ENCODE data around the gene SLC26A3. TPM values are rescaled to one million over a fixed set of nuclear protein-coding genes. Genes with fewer than 3 reads are reported as not detected.

Gene SLC26A3
- total and polyA plus RNA-seq, 10 of the 15 experiments (the other 5 are each of a cell fraction or from before 2014, with no cell fraction given): 0.46 TPM; not detected in 9

DNA sequence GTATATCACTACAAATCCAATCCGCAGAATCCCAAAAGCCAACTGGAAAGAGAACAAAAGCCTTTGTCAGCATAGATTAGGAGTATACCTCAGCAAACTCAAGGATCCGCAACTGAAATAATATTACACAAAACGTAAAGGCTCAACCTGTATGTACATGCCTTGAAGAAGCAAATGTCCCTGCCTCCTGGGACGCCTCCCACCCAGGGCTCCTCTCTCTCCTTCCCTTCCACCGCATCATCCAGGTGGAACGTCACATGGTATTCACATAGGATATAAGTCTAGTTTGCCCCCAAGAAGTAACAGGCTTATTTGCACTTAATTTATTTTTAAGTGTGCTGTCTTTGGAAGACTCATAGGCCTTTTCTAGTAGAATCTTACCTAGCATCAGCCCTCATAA is 13.4 kb downstream of the SLC26A3 start:
- FAIRE-seq (no peak), ATAC-seq (no peak), DNase-seq (ENCODE audit: low read depth, low spot score) (no peak)
- CTCF ChIA-PET: no interaction called here
- Histone ChIP-seq H2AFZ (ENCODE audit: control insufficient read depth, low read depth, low read length) (no peak overlapping the region), H3K4me1 (ENCODE audit: control insufficient read depth, insufficient read depth, low read length) (no peaks in the 10 kb centered on the region), H3K9me3 (replicated peaks; ENCODE audit: control insufficient read depth, insufficient read depth, low read length) (no peaks in the 10 kb centered on the region), H3K27me3 (replicated peaks in 1 of 2; ENCODE audit: control insufficient read depth in 2 of 2, insufficient read depth in 2 of 2, low read length in 1 of 2) (peaks cover 2 to 6% of the 10 kb centered on the region in 2 experiments; a peak in 1 of 4 replicates), H4K20me1 (ENCODE audit: control insufficient read depth, insufficient read depth) (no peaks in the 10 kb centered on the region), H3K9ac (ENCODE audit: control insufficient read depth, insufficient read depth, low read length) (no peak overlapping the region), H3K27ac (ENCODE audit: control insufficient read depth, insufficient read depth) (no peak overlapping the region), H3K4me3 (no peak overlapping the region), H3K4me2 (ENCODE audit: control insufficient read depth, insufficient read depth) (no peak overlapping the region), H3K79me2 (ENCODE audit: control insufficient read depth, insufficient read depth, low read length) (no peaks in the 10 kb centered on the region), H3K36me3 (ENCODE audit: control insufficient read depth in 2 of 2, insufficient read depth in 2 of 2, low read length in 1 of 2) (no peaks in the 10 kb centered on the region)
- in situ Hi-C loops (cut with MboI) (no loop called here), intact Hi-C loops (cut with micrococcal nuclease; ENCODE audit: unreplicated experiment) (no loop called here)
- SMC1A ChIA-PET (ENCODE audit: uncharacterized antibody, unreplicated experiment): no interaction called here
- RAD21 ChIA-PET (ENCODE audit: unreplicated experiment): no interaction called here
- POLR2A ChIA-PET: no interaction called here
- BruUV-seq (replicated peaks): no TSS peak
- 76% methylated on average over 6 of the region's 6 CpGs for WGBS (ENCODE audit: insufficient coverage, insufficient replicate concordance, low lambda C conversion rate, missing lambda C conversion rate)
- no peak for TF ChIP-seq CHD4 (IDR thresholded peaks at IDR 0.05)
- no peak for TF ChIP-seq STAT1 (conservative IDR thresholded peaks at IDR 0.05)
- TF ChIP-seq, protein P1, sequence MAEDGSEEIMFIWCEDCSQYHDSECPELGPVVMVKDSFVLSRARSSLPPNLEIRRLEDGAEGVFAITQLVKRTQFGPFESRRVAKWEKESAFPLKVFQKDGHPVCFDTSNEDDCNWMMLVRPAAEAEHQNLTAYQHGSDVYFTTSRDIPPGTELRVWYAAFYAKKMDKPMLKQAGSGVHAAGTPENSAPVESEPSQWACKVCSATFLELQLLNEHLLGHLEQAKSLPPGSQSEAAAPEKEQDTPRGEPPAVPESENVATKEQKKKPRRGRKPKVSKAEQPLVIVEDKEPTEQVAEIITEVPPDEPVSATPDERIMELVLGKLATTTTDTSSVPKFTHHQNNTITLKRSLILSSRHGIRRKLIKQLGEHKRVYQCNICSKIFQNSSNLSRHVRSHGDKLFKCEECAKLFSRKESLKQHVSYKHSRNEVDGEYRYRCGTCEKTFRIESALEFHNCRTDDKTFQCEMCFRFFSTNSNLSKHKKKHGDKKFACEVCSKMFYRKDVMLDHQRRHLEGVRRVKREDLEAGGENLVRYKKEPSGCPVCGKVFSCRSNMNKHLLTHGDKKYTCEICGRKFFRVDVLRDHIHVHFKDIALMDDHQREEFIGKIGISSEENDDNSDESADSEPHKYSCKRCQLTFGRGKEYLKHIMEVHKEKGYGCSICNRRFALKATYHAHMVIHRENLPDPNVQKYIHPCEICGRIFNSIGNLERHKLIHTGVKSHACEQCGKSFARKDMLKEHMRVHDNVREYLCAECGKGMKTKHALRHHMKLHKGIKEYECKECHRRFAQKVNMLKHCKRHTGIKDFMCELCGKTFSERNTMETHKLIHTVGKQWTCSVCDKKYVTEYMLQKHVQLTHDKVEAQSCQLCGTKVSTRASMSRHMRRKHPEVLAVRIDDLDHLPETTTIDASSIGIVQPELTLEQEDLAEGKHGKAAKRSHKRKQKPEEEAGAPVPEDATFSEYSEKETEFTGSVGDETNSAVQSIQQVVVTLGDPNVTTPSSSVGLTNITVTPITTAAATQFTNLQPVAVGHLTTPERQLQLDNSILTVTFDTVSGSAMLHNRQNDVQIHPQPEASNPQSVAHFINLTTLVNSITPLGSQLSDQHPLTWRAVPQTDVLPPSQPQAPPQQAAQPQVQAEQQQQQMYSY (CRISPR knock-in tag; IDR thresholded peaks at IDR 0.05): no peak
- TF ChIP-seq, protein P2, sequence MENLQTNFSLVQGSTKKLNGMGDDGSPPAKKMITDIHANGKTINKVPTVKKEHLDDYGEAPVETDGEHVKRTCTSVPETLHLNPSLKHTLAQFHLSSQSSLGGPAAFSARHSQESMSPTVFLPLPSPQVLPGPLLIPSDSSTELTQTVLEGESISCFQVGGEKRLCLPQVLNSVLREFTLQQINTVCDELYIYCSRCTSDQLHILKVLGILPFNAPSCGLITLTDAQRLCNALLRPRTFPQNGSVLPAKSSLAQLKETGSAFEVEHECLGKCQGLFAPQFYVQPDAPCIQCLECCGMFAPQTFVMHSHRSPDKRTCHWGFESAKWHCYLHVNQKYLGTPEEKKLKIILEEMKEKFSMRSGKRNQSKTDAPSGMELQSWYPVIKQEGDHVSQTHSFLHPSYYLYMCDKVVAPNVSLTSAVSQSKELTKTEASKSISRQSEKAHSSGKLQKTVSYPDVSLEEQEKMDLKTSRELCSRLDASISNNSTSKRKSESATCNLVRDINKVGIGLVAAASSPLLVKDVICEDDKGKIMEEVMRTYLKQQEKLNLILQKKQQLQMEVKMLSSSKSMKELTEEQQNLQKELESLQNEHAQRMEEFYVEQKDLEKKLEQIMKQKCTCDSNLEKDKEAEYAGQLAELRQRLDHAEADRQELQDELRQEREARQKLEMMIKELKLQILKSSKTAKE (IDR thresholded peaks at IDR 0.05; ENCODE audit: low read depth, poor library complexity, severe bottlenecking): no peak
- TF ChIP-seq, protein P3, sequence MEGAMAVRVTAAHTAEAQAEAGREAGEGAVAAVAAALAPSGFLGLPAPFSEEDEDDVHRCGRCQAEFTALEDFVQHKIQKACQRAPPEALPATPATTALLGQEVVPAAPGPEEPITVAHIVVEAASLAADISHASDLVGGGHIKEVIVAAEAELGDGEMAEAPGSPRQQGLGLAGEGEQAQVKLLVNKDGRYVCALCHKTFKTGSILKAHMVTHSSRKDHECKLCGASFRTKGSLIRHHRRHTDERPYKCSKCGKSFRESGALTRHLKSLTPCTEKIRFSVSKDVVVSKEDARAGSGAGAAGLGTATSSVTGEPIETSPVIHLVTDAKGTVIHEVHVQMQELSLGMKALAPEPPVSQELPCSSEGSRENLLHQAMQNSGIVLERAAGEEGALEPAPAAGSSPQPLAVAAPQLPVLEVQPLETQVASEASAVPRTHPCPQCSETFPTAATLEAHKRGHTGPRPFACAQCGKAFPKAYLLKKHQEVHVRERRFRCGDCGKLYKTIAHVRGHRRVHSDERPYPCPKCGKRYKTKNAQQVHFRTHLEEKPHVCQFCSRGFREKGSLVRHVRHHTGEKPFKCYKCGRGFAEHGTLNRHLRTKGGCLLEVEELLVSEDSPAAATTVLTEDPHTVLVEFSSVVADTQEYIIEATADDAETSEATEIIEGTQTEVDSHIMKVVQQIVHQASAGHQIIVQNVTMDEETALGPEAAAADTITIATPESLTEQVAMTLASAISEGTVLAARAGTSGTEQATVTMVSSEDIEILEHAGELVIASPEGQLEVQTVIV (IDR thresholded peaks at IDR 0.05; ENCODE audit: borderline replicate concordance, partially characterized antibody): no peak
- no peak for TF ChIP-seq BHLHE40 (IDR thresholded peaks at IDR 0.05; ENCODE audit: borderline replicate concordance in 1 of 2, low read depth in 2 of 2, low read length in 1 of 2)
- TF ChIP-seq ZNF24 (IDR thresholded peaks at IDR 0.05): no peak
- no peak for TF ChIP-seq MEF2B (IDR thresholded peaks at IDR 0.05; ENCODE audit: partially characterized antibody, poor library complexity, severe bottlenecking)
- TF ChIP-seq STAT3 (IDR thresholded peaks at IDR 0.05; ENCODE audit: low read depth, low read length): no peak
- no peak for TF ChIP-seq YBX1 (IDR thresholded peaks at IDR 0.05)
- TF ChIP-seq, protein P4, sequence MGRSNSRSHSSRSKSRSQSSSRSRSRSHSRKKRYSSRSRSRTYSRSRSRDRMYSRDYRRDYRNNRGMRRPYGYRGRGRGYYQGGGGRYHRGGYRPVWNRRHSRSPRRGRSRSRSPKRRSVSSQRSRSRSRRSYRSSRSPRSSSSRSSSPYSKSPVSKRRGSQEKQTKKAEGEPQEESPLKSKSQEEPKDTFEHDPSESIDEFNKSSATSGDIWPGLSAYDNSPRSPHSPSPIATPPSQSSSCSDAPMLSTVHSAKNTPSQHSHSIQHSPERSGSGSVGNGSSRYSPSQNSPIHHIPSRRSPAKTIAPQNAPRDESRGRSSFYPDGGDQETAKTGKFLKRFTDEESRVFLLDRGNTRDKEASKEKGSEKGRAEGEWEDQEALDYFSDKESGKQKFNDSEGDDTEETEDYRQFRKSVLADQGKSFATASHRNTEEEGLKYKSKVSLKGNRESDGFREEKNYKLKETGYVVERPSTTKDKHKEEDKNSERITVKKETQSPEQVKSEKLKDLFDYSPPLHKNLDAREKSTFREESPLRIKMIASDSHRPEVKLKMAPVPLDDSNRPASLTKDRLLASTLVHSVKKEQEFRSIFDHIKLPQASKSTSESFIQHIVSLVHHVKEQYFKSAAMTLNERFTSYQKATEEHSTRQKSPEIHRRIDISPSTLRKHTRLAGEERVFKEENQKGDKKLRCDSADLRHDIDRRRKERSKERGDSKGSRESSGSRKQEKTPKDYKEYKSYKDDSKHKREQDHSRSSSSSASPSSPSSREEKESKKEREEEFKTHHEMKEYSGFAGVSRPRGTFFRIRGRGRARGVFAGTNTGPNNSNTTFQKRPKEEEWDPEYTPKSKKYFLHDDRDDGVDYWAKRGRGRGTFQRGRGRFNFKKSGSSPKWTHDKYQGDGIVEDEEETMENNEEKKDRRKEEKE (IDR thresholded peaks at IDR 0.05): no peak
- no peak for TF ChIP-seq PAX8 (IDR thresholded peaks at IDR 0.05)
- TF ChIP-seq NBN (IDR thresholded peaks at IDR 0.05): no peak

Data from GM12878 (cell line).